ENCODE measurements around the gene RNASEH1. TPM values are rescaled to one million over a fixed set of nuclear protein-coding genes. Genes with fewer than 3 reads are reported as not detected.
"Not testable (repeated sequence)": the region's sequence is repeated elsewhere in the genome, so short reads cannot be mapped to it uniquely, and the experiment has no call there.

Gene RNASEH1
- total RNA-seq, 1 donor from 2014 or later = 25.5 TPM

GRCh38 chr2:3519255-3520205 lies 38.6 kb downstream of the RNASEH1 start, which contains the start of gene ADI1:
ADI1 (minus strand) TSS chr2:3519531; CDS start chr2:3519487, 44 bp downstream.
- peak within 1 kb of the TSS; percentile 80 for H3K4me3 Mint-ChIP-seq (ENCODE audit: unreplicated experiment)
- H3K27me3 Mint-ChIP-seq (ENCODE audit: unreplicated experiment) = no peaks in the 10 kb centered on the region
- peaks cover 37% of the 10 kb centered on the region for H3K4me1 Mint-ChIP-seq (ENCODE audit: unreplicated experiment)
- DNase-seq (ENCODE audit: extremely low spot score, unreplicated experiment) = peak; percentile 94
- H3K36me3 Mint-ChIP-seq (ENCODE audit: unreplicated experiment) = peaks cover under 1% of the 10 kb centered on the region
- H3K9me3 Mint-ChIP-seq (ENCODE audit: unreplicated experiment) = peaks cover 4% of the 10 kb centered on the region
- H3K27ac Mint-ChIP-seq (ENCODE audit: unreplicated experiment) = peak within 1 kb of the TSS; percentile 93
- TF ChIP-seq CTCF (IDR thresholded peaks at IDR 0.05) = no peak

- Mint-ChIP-seq H3K27ac (ENCODE audit: unreplicated experiment) (peak overlapping the region; percentile 93), H3K9me3 (ENCODE audit: unreplicated experiment) (peaks cover 4% of the 10 kb centered on the region), H3K36me3 (ENCODE audit: unreplicated experiment) (peaks cover 8% of the 10 kb centered on the region)
Measured at GRCh38 chr2:3518496-3519254, 39.5 kb downstream of the RNASEH1 start.

GRCh38 chr2:3517948-3518495 lies 40.1 kb downstream of the RNASEH1 start:
- peak overlapping the region; percentile 93 for H3K27ac Mint-ChIP-seq (ENCODE audit: unreplicated experiment)
- peaks cover 4% of the 10 kb centered on the region for H3K9me3 Mint-ChIP-seq (ENCODE audit: unreplicated experiment)
- peak overlapping the region; percentile 80 for H3K4me3 Mint-ChIP-seq (ENCODE audit: unreplicated experiment)
- H3K4me1 Mint-ChIP-seq (ENCODE audit: unreplicated experiment) = peaks cover 30% of the 10 kb centered on the region
- H3K27me3 Mint-ChIP-seq (ENCODE audit: unreplicated experiment) = no peaks in the 10 kb centered on the region
- peaks cover 13% of the 10 kb centered on the region for H3K36me3 Mint-ChIP-seq (ENCODE audit: unreplicated experiment)
- no peak for TF ChIP-seq CTCF (IDR thresholded peaks at IDR 0.05)
- DNase-seq (ENCODE audit: extremely low spot score, unreplicated experiment) = no peak

More at GRCh38 chr2:3518496-3519254, 39.5 kb downstream of the RNASEH1 start:
- DNase-seq (ENCODE audit: extremely low spot score, unreplicated experiment) = peak; percentile 100
- Mint-ChIP-seq H3K4me3 (ENCODE audit: unreplicated experiment) (peak overlapping the region; percentile 80), H3K27me3 (ENCODE audit: unreplicated experiment) (no peaks in the 10 kb centered on the region), H3K4me1 (ENCODE audit: unreplicated experiment) (peaks cover 33% of the 10 kb centered on the region)
- TF ChIP-seq CTCF (IDR thresholded peaks at IDR 0.05) = no peak

GRCh38 chr2:3516831-3517230 lies 41.3 kb downstream of the RNASEH1 start:
- H3K4me1 Mint-ChIP-seq (ENCODE audit: unreplicated experiment) = peaks cover 30% of the 10 kb centered on the region
- peak; percentile 27 for DNase-seq (ENCODE audit: extremely low spot score, unreplicated experiment)
- H3K4me3 Mint-ChIP-seq (ENCODE audit: unreplicated experiment) = no peak overlapping the region
- peaks cover 20% of the 10 kb centered on the region for H3K36me3 Mint-ChIP-seq (ENCODE audit: unreplicated experiment)
- no peak for TF ChIP-seq CTCF (IDR thresholded peaks at IDR 0.05)
- no peak overlapping the region for H3K27ac Mint-ChIP-seq (ENCODE audit: unreplicated experiment)
- H3K9me3 Mint-ChIP-seq (ENCODE audit: unreplicated experiment) = peaks cover 4% of the 10 kb centered on the region
- H3K27me3 Mint-ChIP-seq (ENCODE audit: unreplicated experiment) = no peaks in the 10 kb centered on the region

GRCh38 chr2:3515438-3515837 lies 42.7 kb downstream of the RNASEH1 start:
- not testable (repeated sequence) for H3K27me3 Mint-ChIP-seq (ENCODE audit: unreplicated experiment); DNase-seq (ENCODE audit: extremely low spot score, unreplicated experiment); H3K27ac Mint-ChIP-seq (ENCODE audit: unreplicated experiment); H3K9me3 Mint-ChIP-seq (ENCODE audit: unreplicated experiment); H3K4me3 Mint-ChIP-seq (ENCODE audit: unreplicated experiment)
- Mint-ChIP-seq H3K36me3 (ENCODE audit: unreplicated experiment) (peaks cover 33% of the 10 kb centered on the region), H3K4me1 (ENCODE audit: unreplicated experiment) (peaks cover 19% of the 10 kb centered on the region)
